Panc1 (cell line): ENCODE data around the gene UBAC2. TPM values are rescaled to one million over a fixed set of nuclear protein-coding genes. Genes with fewer than 3 reads are reported as not detected.

Source experiments
- ATAC-seq: fragments of 200-7000 bp; cut with Tn5 transposase; 2 replicates; pipeline ENCODE4 v1.9.1; 2020; ENCODE audit warnings: mild to moderate bottlenecking, moderate library complexity
- BruUV-seq: library from RNA; stranded (reverse); fragments of 400-500 nt; replicated peaks from 2 replicates; lab custom pipeline; 2021; lab: Mats Ljungman, UMichigan
- CTCF ChIA-PET: fragments of 300-600 bp; sonication (Branson Sonifier 250); formaldehyde crosslinking; loops from one replicate; lab custom pipeline; 2022; ENCODE audit warnings: antibody characterized with exemption; lab: Charles Lee
- POLR2A ChIA-PET: fragments of 300-600 bp; sonication (Branson Sonifier 250); formaldehyde crosslinking; loops from one replicate; lab custom pipeline; 2022; ENCODE audit warnings: antibody characterized with exemption; lab: Charles Lee
- DNase-seq: peaks from one replicate; pipeline ENCODE4 v3.0.0-alpha.2; 2010; ENCODE audit warnings: low read depth, low spot score
- H3K27ac ChIP-seq: 2 replicates; pipeline ENCODE4 v1.5.1; 2011; ENCODE audit warnings: mild to moderate bottlenecking, low read length, inconsistent platforms
- H3K27me3 ChIP-seq: fragments of 200-500 bp; sonication (Bioruptor generic); 2 replicates; pipeline ENCODE4 v1.6.0; 2014; ENCODE audit warnings: low read length, inconsistent platforms; ENCODE audit not compliant: control insufficient read depth, insufficient read depth
- H3K36me3 ChIP-seq: fragments of 200-500 bp; sonication (Bioruptor generic); 2 replicates; pipeline ENCODE4 v1.5.1; 2014; ENCODE audit warnings: inconsistent platforms, mild to moderate bottlenecking, low read length, moderate library complexity; ENCODE audit not compliant: control insufficient read depth, insufficient read depth
- H3K4me1 ChIP-seq: 2 replicates; pipeline ENCODE4 v1.5.1; 2011; ENCODE audit warnings: inconsistent platforms, mild to moderate bottlenecking, low read length, moderate library complexity; ENCODE audit not compliant: control insufficient read depth, insufficient read depth
- H3K4me3 ChIP-seq, 2 experiments: 2 replicates each; pipeline ENCODE4 v1.5.1; 2011 to 2012; ENCODE audit warnings: low read depth in 2 of 2, low read length in 2 of 2, mild to moderate bottlenecking in 2 of 2, inconsistent platforms in 1 of 2, moderate library complexity in 1 of 2
- H3K9me3 ChIP-seq: fragments of 200-500 bp; sonication (Bioruptor generic); 2 replicates; pipeline ENCODE4 v1.5.1; 2014; ENCODE audit warnings: low read depth, mild to moderate bottlenecking, inconsistent platforms, low read length, moderate library complexity; ENCODE audit not compliant: control insufficient read depth, insufficient read depth
- CTCF ChIP-seq: fragments of 450-650 bp; IDR thresholded peaks from 2 replicates; pipeline ENCODE4 v1.5.1; 2017; ENCODE audit warnings: mild to moderate bottlenecking
- POLR2AphosphoS5 ChIP-seq: IDR thresholded peaks from 2 replicates; pipeline ENCODE4 v1.6.1; 2012; ENCODE audit warnings: mild to moderate bottlenecking, low read depth, low read length, moderate library complexity
- REST ChIP-seq, 2 experiments: IDR thresholded peaks; 2 replicates each; pipeline ENCODE4 v1.6.1; 2011 to 2012; ENCODE audit warnings: low read depth in 2 of 2, control low read depth in 1 of 2, low read length in 1 of 2, mild to moderate bottlenecking in 1 of 2, moderate library complexity in 1 of 2; ENCODE audit not compliant: insufficient read depth in 1 of 2
- SIN3A ChIP-seq: IDR thresholded peaks from 2 replicates; pipeline ENCODE4 v1.6.1; 2012; ENCODE audit warnings: low read depth, mild to moderate bottlenecking, low read length, moderate library complexity, borderline replicate concordance; ENCODE audit not compliant: insufficient read depth
- TCF7L2 ChIP-seq: IDR thresholded peaks from 2 replicates; pipeline ENCODE4 v1.6.1; 2011; ENCODE audit warnings: mild to moderate bottlenecking, low read depth, low read length, inconsistent platforms
- in situ Hi-C: cut with HindIII; loops from 2 replicates; pipeline ENCODE4 v1.10.0; 2016; ENCODE audit warnings: low sequenced_read_pairs, low pct_unique_long_range_greater_than_20kb
- intact Hi-C: fragments of 100-400 bp; cut with micrococcal nuclease; formaldehyde crosslinking; loops from one replicate; pipeline ENCODE4 v1.10.0; 2022; ENCODE audit not compliant: unreplicated experiment
- total RNA-seq: library from RNA; stranded (reverse); gene quantifications from one replicate; pipeline ENCODE4 v1.2.1, GENCODE V29; 2021; ENCODE audit not compliant: unreplicated experiment

UBAC2 gene
- total RNA-seq, 1 experiment from 2014 or later, result 40.8 TPM

- no peak overlapping the region for H3K4me3 ChIP-seq
- no TSS peak for BruUV-seq
- H3K27ac ChIP-seq, result no peak overlapping the region
- CTCF ChIA-PET, result no interaction called here
- H3K9me3 ChIP-seq, result no peaks in the 10 kb centered on the region
- H3K4me1 ChIP-seq, result no peaks in the 10 kb centered on the region
- TF ChIP-seq POLR2AphosphoS5 (no peak), REST (IDR thresholded peaks at IDR 0.05; ENCODE audit: insufficient read depth in 1 of 2, low read depth in 2 of 2, low read length in 1 of 2) (no peak), CTCF (no peak), SIN3A (no peak), TCF7L2 (no peak)
- in situ Hi-C loops, result no loop called here
- no peak for ATAC-seq
- POLR2A ChIA-PET, result no interaction called here
- no peaks in the 10 kb centered on the region for H3K36me3 ChIP-seq
- no peak for DNase-seq
- no peaks in the 10 kb centered on the region for H3K27me3 ChIP-seq
- intact Hi-C loops, result no loop called here
Observed at GRCh38 chr13:99393791-99394735, 193.4 kb downstream of the UBAC2 start.

- Histone ChIP-seq H3K27me3 (no peaks in the 10 kb centered on the region), H3K4me3 (no peak overlapping the region), H3K36me3 (no peaks in the 10 kb centered on the region), H3K9me3 (no peaks in the 10 kb centered on the region), H3K27ac (no peak overlapping the region), H3K4me1 (no peaks in the 10 kb centered on the region)
- ChIA-PET CTCF (no interaction called here), POLR2A (no interaction called here)
- DNase-seq (no peak), ATAC-seq (no peak)
- no TSS peak for BruUV-seq
- in situ Hi-C loops (no loop called here), intact Hi-C loops (no loop called here)
- TF ChIP-seq POLR2AphosphoS5, result no peak
- no peak for TF ChIP-seq REST (IDR thresholded peaks at IDR 0.05; ENCODE audit: insufficient read depth in 1 of 2, low read depth in 2 of 2, low read length in 1 of 2)
- no peak for TF ChIP-seq TCF7L2
- TF ChIP-seq CTCF, result no peak
- TF ChIP-seq SIN3A, result no peak
Observed at GRCh38 chr13:99395436-99395835, 194.8 kb downstream of the UBAC2 start.
